Activated CD4-positive, alpha-beta memory T cell treated with anti-CD3 and anti-CD28 coated beads, Interleukin-2, amount 10 ng/mL, durations not matched to agents 7 days and 5 days (primary cell): ENCODE data around the gene CEMIP2. TPM values are rescaled to one million over a fixed set of nuclear protein-coding genes. Genes with fewer than 3 reads are reported as not detected.

Experiments
- total RNA-seq, 2 experiments: library from RNA; stranded (reverse); gene quantifications; one replicate each; pipeline ENCODE4 v1.2.3, GENCODE V29; 2021

Gene CEMIP2
- total RNA-seq, 2 experiments from 2014 or later: 137 to 140 TPM

Other genes with a start within 250 kb of the CEMIP2 start
- gene ABHD17B, start 142.7 kb upstream of the CEMIP2 start, total RNA-seq: 10 to 100 TPM; 25.6 to 27.3 TPM
- gene C9orf85, start 143.1 kb upstream of the CEMIP2 start, total RNA-seq: 10 to 100 TPM; 10.8 to 12.1 TPM